Ovary (tissue), 9 donors: ENCODE data around the gene CSNK1G1. TPM values are rescaled to one million over a fixed set of nuclear protein-coding genes. Genes with fewer than 3 reads are reported as not detected.

Experiments used
- DNase-seq, 5 donors: peaks; one replicate each; pipeline ENCODE4 v3.0.0-alpha.2; 2019 to 2020
- H3K27ac ChIP-seq, 2 donors: fragments of 200-600 bp; one replicate each; pipeline versions ENCODE4 v1.5.1 to v1.8.0; 2019 to 2022
- H3K27me3 ChIP-seq: fragments of 200-600 bp; one replicate; pipeline ENCODE4 v1.8.0; 2022
- H3K36me3 ChIP-seq: fragments of 200-600 bp; sonication (generic); one replicate; pipeline ENCODE4 v1.5.1; 2019
- H3K4me1 ChIP-seq: one replicate; pipeline ENCODE4 v1.8.1; 2013; ENCODE audit warnings: mild to moderate bottlenecking, moderate library complexity; ENCODE audit not compliant: insufficient read depth
- H3K4me3 ChIP-seq: fragments of 200-600 bp; sonication (generic); one replicate; pipeline ENCODE4 v1.5.1; 2017
- H3K9me3 ChIP-seq, 2 donors: fragments of 200-600 bp in 1 of 2; sonication (generic) in 1 of 2; one replicate each; pipeline versions ENCODE4 v1.5.1 to v1.8.1; 2013 to 2019; ENCODE audit warnings: mild to moderate bottlenecking in 1 of 2, moderate library complexity in 1 of 2
- CTCF ChIP-seq, 3 donors: fragments of 450-650 bp in 2 of 3; fragments of 200-600 bp in 1 of 3; IDR thresholded peaks; one replicate each; pipeline versions ENCODE4 v1.5.1 to v1.8.0; 2016 to 2022; ENCODE audit warnings: antibody characterized with exemption in 3 of 3, mild to moderate bottlenecking in 1 of 3
- EP300 ChIP-seq: sonication (generic); formaldehyde crosslinking; IDR thresholded peaks from one replicate; pipeline ENCODE4 v1.6.1; 2017; ENCODE audit warnings: antibody characterized with exemption
- POLR2A ChIP-seq: fragments of 450-650 bp; IDR thresholded peaks from one replicate; pipeline ENCODE4 v1.6.1; 2017; ENCODE audit warnings: antibody characterized with exemption, mild to moderate bottlenecking, moderate library complexity
- WGBS, 3 donors: extraction: QIAGEN DNeasy Blood & Tissue Kit in 1 of 3; methylation state at CpG; one replicate each; pipeline versions ENCODE4 v1.1.5 to v1.1.7; 2013 to 2017; 5-methylcytosine and 5-hydroxymethylcytosine counted together
- intact Hi-C, 4 donors: fragments of 100-400 bp; cut with DNase I; formaldehyde crosslinking; loops; one replicate each; pipeline versions ENCODE4 v1.11.0 to v1.15.1; 2022 to 2023
- polyA plus RNA-seq, 2 donors: library from polyadenylated mRNA; stranded (reverse); fragments of 200-250 nt in 1 of 2; fragments of 350-450 nt in 1 of 2; fragmentation: Illumina TruSeq in 1 of 2; extraction: RNeasy Lipid Tissue Mini Kit (QIAGEN cat#74804) in 1 of 2; gene quantifications; one replicate each; pipeline ENCODE4 v1.2.3, GENCODE V29; 2013 to 2014
- total RNA-seq, 7 donors: library from RNA; depleted of rRNA in 2 of 7; stranded (reverse); fragments of >200 nt in 2 of 7; fragmentation: NEBNext Ultra II Directional in 3 of 7; extraction: Animal tissue kit (Norgen Biotek cat#: 25700) in 3 of 7; gene quantifications; one replicate each; pipeline versions ENCODE4 v1.1.0 to v1.2.4, GENCODE V29; 2016 to 2023
- donor health status: DM: no; HTN: no; CAD: no; lungs with moderate emphysema.
- donor health status: DM: no; HTN: no; CAD: no.
- donor health status: Bipolar disorder and iron deficiency.
- donor health status: DM: yes; HTN: yes; CAD: no.
- donor health status: DM: no; HTN: no; CAD: no.
- donor health status: DM: yes; HTN: yes; CAD: no.

Gene CSNK1G1
- total and polyA plus RNA-seq, 9 donors, result 2.9 to 23.9 (median 14.2) TPM

GRCh38 chr15:64193971-64194370, 162.0 kb downstream of the CSNK1G1 start:
- Histone ChIP-seq H3K4me1 (no peaks in the 10 kb centered on the region), H3K9me3 (no peaks in the 10 kb centered on the region), H3K4me3 (no peak overlapping the region), H3K27ac (no peak overlapping the region), H3K27me3 (no peaks in the 10 kb centered on the region), H3K36me3 (no peaks in the 10 kb centered on the region)
- WGBS, 3 donors, result 87 to 90% (median 88%) methylated on average over 6 of the region's 6 CpGs
- intact Hi-C loops, result no loop called here
- no peak for DNase-seq
- TF ChIP-seq EP300 (no peak), CTCF (IDR thresholded peaks at IDR 0.05) (no peak), POLR2A (no peak)

DNA sequence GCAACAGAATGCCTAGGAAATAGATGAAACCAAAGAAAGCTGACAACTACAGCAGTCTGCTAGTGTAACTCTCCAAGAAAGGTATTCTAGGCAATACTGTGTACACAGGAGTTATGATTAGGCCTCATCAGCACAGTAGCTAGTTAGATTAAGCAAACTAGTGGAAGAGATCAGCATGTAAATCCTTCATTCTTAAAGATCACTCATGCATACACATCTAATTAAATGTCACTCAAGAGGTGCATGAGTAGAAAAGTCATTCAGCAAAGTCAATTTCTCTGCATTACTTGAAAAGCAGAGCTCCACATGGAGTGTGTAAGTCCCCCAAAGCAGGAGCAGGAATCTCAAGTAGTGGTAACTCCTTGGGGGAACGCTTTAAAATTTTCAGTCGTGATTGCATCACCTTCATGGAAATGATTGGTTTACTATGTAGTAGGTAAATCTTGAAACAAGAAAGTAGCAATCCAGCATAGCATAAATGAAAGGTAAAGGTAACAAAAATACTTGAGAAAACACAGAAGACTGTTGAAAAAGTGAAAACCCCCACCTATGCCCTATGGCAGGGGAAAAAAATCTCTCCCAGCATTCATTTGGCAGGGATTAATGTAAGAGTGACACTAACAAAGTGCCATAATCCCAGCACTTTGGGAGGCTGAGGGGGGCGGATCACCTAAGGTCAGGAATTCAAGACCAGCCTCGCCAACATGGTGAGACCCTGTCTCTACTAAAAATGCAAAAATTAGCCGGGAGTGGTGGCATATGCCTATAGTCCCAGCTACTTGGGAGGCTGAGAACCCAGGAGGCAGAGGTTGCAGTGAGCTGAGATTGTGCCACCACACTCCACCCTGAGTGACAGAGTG, 163.8 kb downstream of the CSNK1G1 start:
- no peaks in the 10 kb centered on the region for H3K4me1 ChIP-seq
- no peaks in the 10 kb centered on the region for H3K27me3 ChIP-seq
- no peak overlapping the region for H3K27ac ChIP-seq
- no peak overlapping the region for H3K4me3 ChIP-seq
- TF ChIP-seq EP300 (no peak), POLR2A (no peak), CTCF (IDR thresholded peaks at IDR 0.05) (no peak)
- 90 to 96% (median 95%) methylated on average over 5 of the region's 5 CpGs for WGBS, 3 donors
- H3K36me3 ChIP-seq, result no peaks in the 10 kb centered on the region
- intact Hi-C loops, result no loop called here
- DNase-seq, result no peak
- H3K9me3 ChIP-seq, result no peaks in the 10 kb centered on the region

- whole genome bisulfite sequencing, 3 donors, result 91 to 98% (median 98%) methylated on average over 2 of the region's 2 CpGs
- intact Hi-C loops, result no loop called here
- Histone ChIP-seq H3K36me3 (no peaks in the 10 kb centered on the region), H3K4me3 (no peak overlapping the region), H3K9me3 (no peaks in the 10 kb centered on the region), H3K27me3 (no peaks in the 10 kb centered on the region), H3K4me1 (no peaks in the 10 kb centered on the region), H3K27ac (no peak overlapping the region)
- DNase-seq, result no peak
- TF ChIP-seq POLR2A (no peak), EP300 (no peak), CTCF (IDR thresholded peaks at IDR 0.05) (no peak)
Measured at GRCh38 chr15:64187396-64188191, 168.4 kb downstream of the CSNK1G1 start.

DNA sequence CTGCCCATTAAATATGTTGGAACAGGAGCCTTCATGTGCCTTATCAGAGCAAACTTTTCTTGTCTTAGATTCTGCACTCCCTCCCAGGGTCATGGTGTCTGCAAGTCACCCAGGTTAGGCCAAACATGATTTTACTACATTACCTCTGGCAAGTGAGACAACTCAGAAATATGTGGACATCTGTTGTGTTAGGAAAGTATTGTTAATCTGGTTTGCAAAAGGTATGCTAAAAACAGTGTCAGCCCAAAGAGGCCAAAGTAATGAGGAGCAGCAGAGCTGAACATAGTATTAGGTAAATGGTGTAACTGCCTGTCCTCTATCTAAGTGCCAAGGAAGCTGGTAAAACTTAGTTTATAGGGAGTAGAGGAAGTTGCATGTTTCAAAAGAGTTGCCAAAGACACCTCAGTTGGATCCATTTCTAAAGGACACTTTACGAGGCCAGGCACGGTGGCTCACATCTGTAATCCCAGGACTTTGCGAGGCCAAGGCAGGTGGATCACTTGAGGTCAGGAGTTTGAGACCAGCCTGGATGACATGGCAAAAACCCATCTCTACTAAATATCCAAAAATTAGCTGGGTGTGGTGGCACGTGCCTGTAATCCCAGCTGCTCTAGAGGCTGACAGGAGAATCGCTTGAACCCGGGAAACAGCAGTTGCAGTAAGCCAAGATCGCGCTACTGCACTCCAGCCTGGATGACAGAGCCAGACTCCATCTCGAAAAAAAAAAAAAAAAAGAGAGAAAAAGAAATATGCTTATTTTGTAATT, 170.6 kb downstream of the CSNK1G1 start:
- Histone ChIP-seq H3K36me3 (no peaks in the 10 kb centered on the region), H3K4me1 (no peaks in the 10 kb centered on the region), H3K27me3 (no peaks in the 10 kb centered on the region), H3K9me3 (no peaks in the 10 kb centered on the region), H3K4me3 (no peak overlapping the region), H3K27ac (no peak overlapping the region)
- TF ChIP-seq POLR2A (no peak), EP300 (no peak), CTCF (IDR thresholded peaks at IDR 0.05) (no peak)
- no peak for DNase-seq
- 89 to 91% (median 90%) methylated on average over 9 of the region's 9 CpGs for WGBS, 3 donors
- intact Hi-C loops, result no loop called here
